HG03135 (cell line): Measurements from ENCODE around the gene PROKR1.
"Not testable (repeated sequence)": the region's sequence is repeated elsewhere in the genome, so short reads cannot be mapped to it uniquely, and the experiment has no call there.

Source experiments
- ATAC-seq: cut with Tn5 transposase; IDR thresholded peaks from one replicate; pipeline ENCODE4 v1.9.1; 2021; ENCODE audit warnings: mild to moderate bottlenecking, moderate library complexity; ENCODE audit not compliant: unreplicated experiment

Gene PROKR1

GRCh38 chr2:68653538-68653982 lies 10.2 kb downstream of the PROKR1 start:
- peak; percentile 53 for ATAC-seq

DNA sequence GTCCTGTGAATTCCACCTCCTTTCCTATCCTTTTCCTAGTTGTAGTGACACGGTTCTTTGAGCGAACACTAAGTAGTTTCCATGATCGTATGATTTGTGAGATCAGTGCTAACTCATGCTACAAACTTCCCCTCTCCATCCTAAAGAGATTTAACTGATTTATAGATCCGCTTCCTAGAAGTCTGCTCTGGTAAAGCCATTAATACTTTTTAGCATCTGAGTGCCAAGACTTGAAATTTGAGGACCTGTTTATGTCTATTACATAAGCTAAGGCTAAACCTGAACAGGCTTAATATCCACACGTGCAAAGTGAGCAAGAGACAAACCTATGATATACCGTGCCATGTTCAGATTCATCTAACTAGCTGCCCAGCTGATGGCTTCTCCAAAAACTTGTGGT lies 14.9 kb downstream of the PROKR1 start:
- ATAC-seq = no peak

DNA sequence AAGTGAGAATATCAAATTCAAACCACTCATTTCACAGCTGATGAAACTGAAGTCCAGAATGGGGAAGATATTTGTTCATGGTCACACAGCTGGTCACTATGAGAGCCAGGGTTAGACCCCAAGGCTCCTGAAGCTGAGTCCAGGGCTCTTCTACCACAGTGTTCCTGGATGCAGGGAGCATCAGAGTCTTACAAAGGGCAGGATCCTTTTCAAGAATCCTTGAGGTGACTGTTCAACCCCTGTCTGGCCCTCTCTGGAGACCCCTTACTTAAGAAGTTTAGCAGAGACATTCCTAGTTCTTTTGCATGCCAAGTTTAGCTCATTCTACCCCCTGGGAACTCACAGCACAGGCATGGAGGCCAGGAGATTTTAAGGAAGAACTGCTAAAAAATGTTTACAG lies 15.7 kb downstream of the PROKR1 start:
- no peak for ATAC-seq

DNA sequence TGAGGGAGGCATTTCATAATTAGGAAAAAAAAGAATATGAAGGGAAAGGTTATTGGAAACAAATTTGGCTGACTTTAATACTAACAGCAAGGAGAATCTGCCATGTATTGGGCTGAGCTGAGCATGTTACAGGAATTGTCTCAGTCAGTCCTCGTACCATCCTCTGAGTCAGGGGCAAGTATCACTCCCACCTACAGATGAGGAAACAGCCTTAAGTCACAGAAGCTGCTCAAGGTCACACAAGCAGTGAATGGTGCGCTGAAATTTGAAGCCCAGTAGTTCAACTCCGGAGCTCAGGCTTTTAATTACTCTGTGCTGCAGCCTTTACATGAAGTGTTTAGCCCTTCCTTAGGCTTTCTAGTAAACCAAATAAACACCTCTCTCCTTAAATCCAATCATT lies 17.3 kb downstream of the PROKR1 start:
- no peak for ATAC-seq

DNA sequence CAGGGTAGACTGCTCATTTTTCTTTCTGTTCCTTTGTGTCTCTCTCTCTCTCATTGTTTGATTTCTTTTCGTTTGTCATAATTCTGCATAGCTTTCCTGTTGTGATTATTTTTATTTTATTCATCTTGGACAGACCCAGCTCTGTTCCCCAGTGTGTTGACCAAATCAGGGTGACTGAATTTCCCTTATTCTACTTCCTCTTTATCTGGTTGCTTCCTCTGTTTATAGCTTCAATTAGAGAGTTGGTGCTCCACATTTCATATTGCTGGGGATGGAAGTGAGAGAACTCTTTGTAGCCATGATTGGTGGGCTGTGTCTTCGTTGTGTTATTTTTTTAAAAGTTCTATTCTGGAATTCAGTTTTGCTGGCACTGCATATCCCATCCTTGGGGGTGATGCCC lies 19.1 kb downstream of the PROKR1 start:
- ATAC-seq = no peak

- no peak for ATAC-seq
Observed at GRCh38 chr2:68663371-68664156, 20.2 kb downstream of the PROKR1 start.

GRCh38 chr2:68667371-68667770 lies 24.0 kb downstream of the PROKR1 start:
- no peak for ATAC-seq

DNA sequence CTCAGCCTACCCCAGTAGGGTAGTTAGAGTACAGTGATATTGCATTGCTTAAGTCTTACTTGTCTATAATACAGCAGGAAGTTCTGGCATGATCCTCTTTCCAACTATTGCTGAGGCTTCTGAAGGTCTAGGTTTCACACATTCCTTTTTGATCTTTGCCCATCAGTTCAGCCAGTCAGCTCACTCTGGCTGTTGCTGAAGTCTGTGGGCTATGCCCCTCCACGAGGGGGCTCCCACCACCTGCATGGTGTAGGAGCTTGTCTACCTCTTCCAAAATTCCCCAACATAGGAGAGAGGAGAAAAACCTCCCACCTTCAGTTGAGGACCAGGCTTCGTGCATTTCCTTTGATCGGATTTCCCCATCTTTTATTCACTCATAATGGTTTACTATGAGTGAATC lies 26.3 kb downstream of the PROKR1 start:
- ATAC-seq = no peak

DNA sequence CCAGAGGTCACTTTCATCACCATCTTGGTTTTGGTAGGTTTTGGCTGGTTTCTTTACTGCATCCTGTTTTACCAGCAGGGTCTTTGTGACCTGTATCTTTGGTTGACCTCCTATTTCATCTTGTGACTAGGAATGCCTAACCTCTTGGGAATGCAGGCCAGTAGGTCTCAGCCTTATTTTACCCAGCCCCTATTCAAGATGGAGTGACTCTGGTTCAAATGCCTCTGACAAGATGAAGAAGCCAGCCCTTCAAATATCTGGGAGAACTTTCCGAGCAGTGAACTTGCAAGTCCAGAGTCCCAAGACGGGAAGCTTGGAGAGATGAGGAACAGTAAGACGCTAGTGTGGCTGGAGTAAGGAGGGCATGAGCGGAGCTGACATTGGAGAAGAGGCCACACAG lies 28.6 kb downstream of the PROKR1 start:
- ATAC-seq = no peak

DNA sequence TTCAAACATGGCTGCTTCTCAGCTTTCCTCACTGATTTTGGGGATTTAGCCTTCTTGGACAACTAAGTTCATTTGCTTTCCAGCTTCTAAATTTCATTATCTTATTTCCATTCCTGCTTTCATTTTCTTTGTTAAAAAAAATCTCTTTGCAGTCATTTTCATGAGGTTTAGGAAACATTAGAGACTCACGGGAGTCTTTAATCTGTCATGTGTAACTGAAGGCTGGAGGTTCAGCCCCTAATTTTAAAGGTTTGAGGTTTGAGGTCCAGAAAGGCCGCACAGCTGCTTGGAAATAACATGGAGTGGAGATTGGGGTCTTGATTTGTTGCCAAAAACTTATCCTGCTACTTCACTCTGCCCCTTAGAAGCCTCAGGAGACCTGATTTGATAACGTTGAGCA lies 30.3 kb downstream of the PROKR1 start:
- ATAC-seq = no peak

DNA sequence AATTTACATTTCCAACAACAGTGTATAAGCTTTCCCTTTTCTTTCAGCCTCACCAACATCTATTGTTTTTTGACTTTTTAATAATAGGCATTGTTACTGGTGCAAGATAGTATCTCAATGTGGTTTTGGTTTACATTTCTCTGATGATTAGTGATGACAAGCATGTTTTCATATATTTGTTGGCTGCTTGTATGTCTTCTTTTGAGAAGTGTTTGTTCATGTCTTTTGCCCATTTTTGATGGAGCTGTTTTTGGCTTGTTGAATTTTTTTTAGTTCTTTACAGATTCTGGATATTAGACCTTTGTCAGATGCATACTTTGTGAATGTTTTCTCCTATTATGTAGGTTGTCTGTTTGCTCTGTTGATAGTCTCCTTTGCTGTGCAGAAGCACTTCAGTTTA lies 32.1 kb downstream of the PROKR1 start:
- no peak for ATAC-seq

DNA sequence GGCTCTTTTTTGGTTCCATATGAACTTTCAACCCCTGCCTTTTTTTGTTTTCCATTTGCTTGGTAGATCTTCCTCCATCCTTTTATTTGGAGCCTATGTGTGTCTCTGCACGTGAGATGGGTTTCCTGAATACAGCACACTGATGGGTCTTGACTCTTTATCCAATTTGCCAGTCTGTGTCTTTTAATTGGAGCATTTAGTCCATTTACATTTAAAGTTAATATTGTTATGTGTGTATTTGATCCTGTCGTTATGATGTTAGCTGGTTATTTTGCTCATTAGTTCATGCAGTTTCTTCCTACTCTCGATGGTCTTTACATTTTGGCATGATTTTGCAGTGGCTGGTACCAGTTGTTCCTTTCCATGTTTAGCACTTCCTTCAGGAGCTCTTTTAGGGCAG lies 34.5 kb downstream of the PROKR1 start:
- ATAC-seq = not testable (repeated sequence)

DNA sequence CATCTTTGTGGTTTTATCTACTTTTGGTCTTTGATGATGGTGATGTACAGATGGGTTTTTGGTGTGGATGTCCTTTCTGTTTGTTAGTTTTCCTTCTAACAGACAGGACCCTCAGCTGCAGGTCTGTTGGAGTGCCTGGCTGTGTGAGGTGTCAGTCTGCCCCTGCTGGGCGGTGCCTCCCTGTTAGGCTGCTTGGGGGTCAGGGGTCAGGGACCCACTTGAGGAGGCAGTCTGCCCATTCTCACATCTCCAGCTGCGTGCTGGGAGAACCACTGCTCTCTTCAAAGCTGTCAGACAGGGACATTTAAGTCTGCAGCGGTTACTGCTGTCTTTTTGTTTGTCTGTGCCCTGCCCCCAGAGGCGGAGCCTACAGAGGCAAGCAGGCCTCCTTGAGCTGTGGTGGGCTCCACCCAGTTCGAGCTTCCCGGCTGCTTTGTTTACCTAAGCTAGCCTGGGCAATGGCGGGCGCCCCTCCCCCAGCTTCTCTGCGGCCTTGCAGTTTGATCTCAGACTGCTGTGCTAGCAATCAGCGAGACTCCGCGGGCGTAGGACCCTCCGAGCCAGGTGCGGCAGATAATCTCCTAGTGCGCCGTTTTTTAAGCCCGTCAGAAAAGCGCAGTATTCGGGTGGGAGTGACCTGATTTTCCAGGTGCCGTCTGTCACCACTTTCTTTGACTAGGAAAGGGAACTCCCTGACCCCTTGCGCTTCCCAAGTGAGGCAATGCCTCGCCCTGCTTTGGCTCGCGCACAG lies 36.0 kb downstream of the PROKR1 start:
- not testable (repeated sequence) for ATAC-seq

- ATAC-seq = not testable (repeated sequence)
Observed at GRCh38 chr2:68679917-68680267, 36.5 kb downstream of the PROKR1 start.

DNA sequence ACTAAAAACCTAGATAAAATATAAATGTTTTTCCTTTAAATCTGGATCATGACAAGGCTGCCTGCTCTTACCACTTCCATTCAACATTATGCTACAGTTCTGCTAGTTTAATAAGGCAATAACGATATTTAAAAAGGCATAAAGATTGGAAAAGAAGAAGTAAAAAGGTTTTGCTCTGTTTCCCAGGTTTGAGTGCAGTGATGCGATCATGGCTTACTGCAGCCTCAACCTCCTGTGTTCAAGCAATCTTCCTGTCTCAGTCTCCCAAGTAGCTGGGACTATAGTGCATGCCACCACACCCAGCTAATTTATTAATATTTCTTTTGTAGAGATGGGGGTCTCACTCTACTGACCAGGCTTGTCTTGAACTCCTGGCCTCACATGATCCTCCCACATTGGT lies 40.8 kb downstream of the PROKR1 start:
- no peak for ATAC-seq

DNA sequence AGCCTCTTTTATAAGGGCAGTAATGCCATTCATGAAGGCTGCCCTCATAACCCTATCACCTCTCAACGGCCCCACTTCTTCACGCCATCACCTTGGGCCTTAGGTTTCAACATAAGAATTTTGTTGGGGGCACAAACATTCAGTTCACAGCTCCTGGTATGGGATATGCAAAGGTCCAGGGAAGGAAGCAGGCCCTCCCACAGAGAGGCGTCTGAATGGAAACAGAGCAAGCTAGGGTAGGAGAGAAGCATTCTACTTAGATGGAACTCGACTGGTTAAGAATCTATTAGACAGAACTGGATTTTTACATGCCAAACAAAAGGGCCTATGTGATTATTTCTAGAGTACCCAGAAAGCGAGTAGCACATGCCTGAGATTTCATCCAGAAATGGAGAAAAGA lies 42.8 kb downstream of the PROKR1 start:
- ATAC-seq = no peak

DNA sequence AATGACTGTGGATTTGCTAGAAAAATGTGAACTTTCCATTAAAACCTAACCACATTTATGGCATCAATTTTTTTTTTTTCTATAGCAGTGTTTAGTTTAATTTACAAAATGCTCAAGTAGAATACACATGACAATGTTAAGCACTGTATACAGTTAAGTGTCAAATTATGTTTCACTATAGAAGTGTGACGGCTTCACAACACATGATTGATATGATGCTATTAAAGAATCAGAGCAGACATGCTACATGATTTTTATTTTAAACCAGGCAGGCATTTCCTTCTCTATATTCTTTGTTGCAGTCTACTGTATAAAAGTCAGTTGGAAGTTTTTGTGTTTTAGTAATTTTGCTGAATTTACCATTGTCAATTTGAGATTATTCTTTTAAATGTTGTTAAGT lies 43.6 kb downstream of the PROKR1 start:
- ATAC-seq = no peak

- ATAC-seq = peak; percentile 93
Observed at GRCh38 chr2:68689553-68690537, 46.5 kb downstream of the PROKR1 start.

DNA sequence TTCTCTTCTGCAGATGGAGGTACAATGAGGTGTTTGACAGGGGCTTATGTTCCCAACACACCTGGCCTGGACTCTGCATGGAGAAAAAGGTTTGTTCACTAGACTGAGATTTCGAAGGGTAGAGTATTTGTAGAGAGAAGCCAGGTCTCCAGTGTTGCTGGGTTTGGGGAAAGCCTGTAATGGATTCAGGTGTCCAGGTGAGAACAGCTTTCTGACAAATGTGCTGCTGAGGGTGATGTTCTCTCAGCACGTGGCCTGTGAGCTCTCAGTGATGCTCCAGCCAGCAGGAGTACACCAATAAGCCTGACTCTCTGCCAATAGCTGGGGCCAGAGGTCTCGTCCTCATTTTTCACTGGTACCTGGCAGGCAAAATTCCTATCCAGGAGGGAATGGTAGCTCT lies 47.5 kb downstream of the PROKR1 start:
- no peak for ATAC-seq

GRCh38 chr2:68692511-68692910 lies 49.1 kb downstream of the PROKR1 start:
- ATAC-seq = no peak

DNA sequence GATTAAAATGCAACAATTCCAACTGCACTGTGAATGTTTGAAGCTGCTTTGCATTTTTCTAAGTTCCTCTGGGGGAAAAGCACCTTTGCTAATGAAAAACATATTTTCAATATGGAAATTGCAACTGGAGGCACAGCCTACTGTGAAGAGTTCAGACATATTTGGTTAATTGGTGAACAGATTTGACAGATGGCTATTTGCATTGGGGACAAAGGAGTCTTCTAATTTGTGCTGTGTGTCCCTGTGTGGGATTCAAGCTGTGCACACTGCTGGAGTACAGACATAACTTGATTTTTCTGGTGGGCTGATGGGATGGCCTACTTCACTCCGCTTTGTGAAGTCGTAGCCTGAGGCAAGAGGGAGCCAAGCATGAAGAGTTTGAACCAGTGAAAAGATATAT lies 50.6 kb downstream of the PROKR1 start:
- no peak for ATAC-seq
